Stimulated activated CD4-positive, alpha-beta T cell treated with anti-CD3 and anti-CD28 coated beads, Interleukin-12 subunit alpha, Interleukin-12 subunit beta, amount 100 ng/mL, for 48 hours (primary cell): ENCODE measurements around the gene RNF113B.

Experiments
- DNase-seq, 3 donors: peaks; one replicate each; pipeline ENCODE4 v3.0.0-alpha.2; 2020; ENCODE audit warnings: low read depth in 2 of 3, low spot score in 1 of 3

RNF113B gene

GRCh38 chr13:98141509-98142379 lies 35.3 kb downstream of the RNF113B start:
- DNase-seq = no peak

DNA sequence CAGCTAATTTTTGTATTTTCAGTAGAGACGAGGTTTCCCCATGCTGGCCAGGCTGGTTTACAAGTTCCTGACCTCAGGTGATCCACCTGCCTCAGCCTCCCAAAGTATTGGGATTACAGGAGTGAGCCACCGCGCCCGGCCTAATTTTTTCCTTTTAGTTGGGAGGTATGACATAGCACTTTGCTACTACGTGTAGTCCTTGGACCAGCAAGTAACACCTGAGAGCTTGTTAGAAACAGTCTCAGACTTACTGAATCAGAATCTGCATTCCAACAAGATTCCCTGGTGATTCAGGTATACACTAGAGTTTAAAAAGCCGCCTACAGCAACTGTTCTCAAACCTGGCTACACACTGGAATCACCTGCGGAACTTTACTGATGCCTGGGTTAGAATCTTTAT lies 36.0 kb downstream of the RNF113B start:
- no peak for DNase-seq

DNA sequence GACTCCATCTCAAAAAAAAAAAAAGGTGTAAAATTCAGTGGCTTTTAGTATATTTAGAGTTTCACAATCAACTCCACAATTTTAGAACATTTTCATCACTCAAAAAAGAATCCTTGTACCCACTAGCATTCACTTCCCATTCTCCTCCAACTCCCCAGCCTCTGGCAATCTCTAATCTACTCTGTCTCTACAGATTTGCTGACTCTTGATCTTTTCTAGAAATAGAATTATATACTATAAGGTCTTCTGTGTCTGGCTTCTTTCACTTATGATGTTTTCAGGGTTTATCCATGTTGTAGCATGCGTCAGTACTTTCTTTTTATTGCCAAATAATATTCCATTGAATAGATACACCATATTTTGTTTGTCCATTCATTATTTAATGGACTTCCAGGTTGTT lies 42.2 kb downstream of the RNF113B start:
- DNase-seq = no peak

- DNase-seq = no peak
Observed at GRCh38 chr13:98133946-98134345, 43.1 kb downstream of the RNF113B start.

DNA sequence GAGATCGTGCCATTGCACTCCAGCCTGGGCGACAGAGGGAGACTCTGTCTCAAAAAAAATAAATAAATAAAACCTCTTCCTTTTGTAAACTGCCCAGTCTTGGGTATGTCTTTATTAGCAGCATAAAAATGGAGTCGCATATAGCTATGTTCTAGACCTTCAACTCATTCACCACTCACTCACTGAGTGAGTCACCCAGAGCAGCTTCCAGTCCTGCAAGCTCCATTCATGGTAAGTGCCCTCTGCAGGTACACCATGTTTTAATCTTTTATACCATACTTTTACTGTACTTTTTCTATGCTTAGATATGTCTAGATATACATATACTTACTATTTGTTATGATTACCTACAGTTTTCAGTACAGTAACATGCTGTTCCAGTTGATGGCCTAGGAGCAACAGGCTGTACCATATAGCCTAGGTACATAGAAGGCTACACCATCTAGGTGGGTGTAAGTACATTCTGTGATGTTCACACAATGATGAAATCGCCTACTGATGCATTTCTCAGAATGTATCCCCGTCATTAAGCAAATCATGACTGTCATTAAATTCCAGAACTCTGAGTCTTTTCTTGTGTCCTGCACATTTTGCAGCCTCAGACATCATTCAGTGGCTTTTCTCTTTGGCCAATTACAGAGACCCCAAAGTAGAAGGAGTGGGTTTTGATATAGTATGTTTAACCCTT lies 47.9 kb downstream of the RNF113B start:
- DNase-seq = no peak
